Measurements from ENCODE around the gene C9orf57. TPM values are rescaled to one million over a fixed set of nuclear protein-coding genes. Genes with fewer than 3 reads are reported as not detected.
A peak's percentile ranks its signal among the peaks of the same experiment; 100 is the strongest.
"Not testable (repeated sequence)": the region's sequence is repeated elsewhere in the genome, so short reads cannot be mapped to it uniquely, and the experiment has no call there.

The C9orf57 gene
- total RNA-seq, 1 donor: not detected

GRCh38 chr9:72025906-72026305, 34.5 kb downstream of the C9orf57 start:
- no peak for DNase-seq (ENCODE audit: low read depth in 2 of 3, low spot score in 2 of 3)

DNA sequence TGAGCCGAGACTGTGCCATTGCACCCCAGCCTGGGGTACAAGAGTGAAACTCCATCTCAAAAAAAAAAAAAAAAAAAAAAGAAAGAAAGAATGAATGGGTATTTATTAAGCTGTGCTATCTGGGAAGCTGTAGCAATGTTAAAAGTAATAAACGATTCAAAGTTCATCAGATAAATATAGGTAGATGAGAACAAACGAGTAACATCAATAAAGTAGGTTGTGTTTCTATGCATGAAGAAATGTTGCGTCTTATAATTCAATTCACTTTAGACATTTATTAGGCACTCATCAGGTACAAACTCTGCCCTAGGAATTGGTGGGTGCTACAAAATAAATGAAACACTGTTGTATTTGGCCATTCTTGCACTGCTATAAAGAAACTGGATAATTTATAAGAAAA, 36.8 kb downstream of the C9orf57 start:
- DNase-seq (ENCODE audit: low read depth in 2 of 3, low spot score in 2 of 3): no peak

DNA sequence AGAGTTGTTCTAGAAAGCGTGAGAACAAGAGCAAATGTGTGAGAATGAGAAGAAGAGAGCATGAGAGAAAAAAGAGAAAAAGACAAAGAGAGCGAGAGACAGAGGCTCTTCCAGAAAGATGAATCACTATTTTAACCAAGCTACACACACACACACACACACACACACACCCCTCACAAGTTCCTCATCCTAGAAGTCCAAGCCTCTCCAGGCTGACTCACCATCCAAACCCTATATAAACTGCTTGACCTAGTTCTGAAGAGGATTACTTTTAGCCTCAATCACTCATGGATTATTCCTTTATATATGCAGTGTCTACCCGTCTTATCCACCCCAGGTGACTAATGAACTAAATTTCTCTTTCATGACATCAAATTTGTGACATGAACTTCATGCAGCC, 37.6 kb downstream of the C9orf57 start:
- DNase-seq (ENCODE audit: low read depth in 2 of 3, low spot score in 2 of 3): peak in 2 of 3 donors; percentile 37 to 41

DNA sequence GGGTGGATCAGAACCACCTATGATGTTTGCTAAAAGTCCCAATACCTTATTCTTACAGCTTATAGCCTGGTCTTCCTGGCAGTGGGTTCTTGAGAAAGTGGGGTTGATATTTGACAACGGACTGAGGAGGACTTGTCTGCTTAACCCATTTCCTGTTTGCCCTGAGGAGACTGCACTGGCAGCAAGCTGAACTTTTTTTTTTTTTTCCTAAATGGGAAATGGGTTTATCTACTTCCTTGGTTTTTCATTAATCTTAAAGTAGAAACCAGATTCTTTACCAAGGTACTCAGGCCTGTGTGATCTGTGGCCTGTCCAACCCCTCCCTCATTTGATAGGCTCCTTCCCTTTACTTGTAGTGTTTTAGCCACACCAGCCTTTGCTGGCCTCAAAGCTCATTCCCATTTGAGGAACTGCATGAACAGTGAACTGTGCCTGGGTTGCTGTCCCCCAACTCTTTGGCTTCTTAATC, 47.1 kb downstream of the C9orf57 start:
- DNase-seq (ENCODE audit: low read depth in 2 of 3, low spot score in 2 of 3): peak in 1 of 3 donors; percentile 15

GRCh38 chr9:72012646-72013045, 47.8 kb downstream of the C9orf57 start:
- DNase-seq (ENCODE audit: low read depth in 2 of 3, low spot score in 2 of 3): no peak

- not testable (repeated sequence) for DNase-seq (ENCODE audit: low read depth in 2 of 3, low spot score in 2 of 3)
These were observed 52.7 kb downstream of the C9orf57 start for GRCh38 chr9:72007726-72008125.

- DNase-seq (ENCODE audit: low read depth in 2 of 3, low spot score in 2 of 3): no peak
These were observed 53.9 kb downstream of the C9orf57 start for GRCh38 chr9:72006501-72006900.

DNA sequence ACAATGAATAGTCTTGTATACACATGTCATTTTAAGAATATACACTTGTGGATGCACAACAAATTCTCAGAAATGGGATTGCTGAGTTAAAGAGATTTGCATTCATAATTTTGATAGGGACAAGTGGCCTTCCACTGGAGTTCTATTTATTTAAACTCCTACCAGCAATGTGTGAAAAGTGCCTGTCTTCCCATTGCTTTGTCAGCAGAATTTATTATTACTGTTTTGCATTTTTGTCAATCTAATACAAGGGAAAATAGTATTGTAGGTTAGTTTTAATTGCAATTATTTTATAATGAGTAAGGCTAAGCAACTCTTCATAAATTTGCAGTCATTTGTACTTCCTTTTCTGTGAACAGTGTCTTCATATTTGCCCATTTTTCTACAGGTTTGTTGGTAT, 55.0 kb downstream of the C9orf57 start:
- no peak for DNase-seq (ENCODE audit: low read depth in 2 of 3, low spot score in 2 of 3)

Small RNA genes within 50 kb of the gene (small RNA-seq; reads per million reads assigned to genes)
- gene HSPB1P1: not detected

Other genes with a start within 250 kb of the C9orf57 start
- 65.2 TPM for gene ABHD17B, start 149.4 kb downstream of the C9orf57 start, total RNA-seq
- gene C9orf85, start 149.0 kb downstream of the C9orf57 start, total RNA-seq: 5.9 TPM
- gene GDA, start 88.8 kb upstream of the C9orf57 start, total RNA-seq: under 0.01 TPM

All from hematopoietic multipotent progenitor cell (in vitro differentiated cells).